ENCODE data around the gene TRAIP.

TRAIP gene

DNA sequence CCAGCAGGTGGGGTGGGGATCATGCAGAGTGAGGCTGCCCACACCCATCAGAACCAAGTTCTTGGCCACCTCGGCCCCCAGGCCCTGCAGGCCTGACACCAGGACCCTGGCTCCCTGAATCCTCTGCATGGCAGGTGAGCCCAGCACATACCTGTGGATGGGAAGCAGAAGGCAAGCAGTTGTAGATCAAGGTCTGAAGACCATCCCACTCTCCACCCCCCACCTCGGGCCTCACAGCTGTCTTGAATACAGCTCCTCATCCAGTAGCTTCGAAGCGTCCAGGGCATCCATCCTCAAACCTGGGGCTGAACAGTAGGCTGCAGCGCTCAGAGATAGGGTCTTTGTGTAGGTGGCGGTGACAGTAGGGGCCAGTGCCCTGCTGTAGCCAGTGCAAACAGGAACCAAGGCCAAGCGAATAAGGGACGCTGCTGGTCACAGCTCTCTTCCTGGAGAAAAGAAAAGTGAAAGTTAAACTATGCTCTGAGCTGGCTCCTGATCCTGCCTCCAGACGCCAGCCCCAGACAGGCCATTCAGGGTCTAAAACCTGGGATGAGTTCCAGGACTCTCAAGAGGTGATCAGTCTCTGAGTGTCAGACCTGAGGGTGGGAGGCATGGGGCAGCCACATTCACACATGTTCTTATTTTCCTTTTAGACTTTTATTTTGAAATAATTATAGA lies 42.7 kb downstream of the TRAIP start, which contains the start of gene UBA7:
Gene UBA7 (minus strand): TSS at position 457 of the 678 bp plus-strand sequence. CDS start 166 bp downstream, at position 291.
- DNase-seq, result peak; percentile 33

- no peak for DNase-seq
Observed at GRCh38 chr3:49812916-49813496, 43.4 kb downstream of the TRAIP start.

GRCh38 chr3:49807431-49808114 lies 48.8 kb downstream of the TRAIP start:
- DNase-seq, result no peak

- DNase-seq, result no peak
Observed at GRCh38 chr3:49806850-49807249, 49.5 kb downstream of the TRAIP start.

DNA sequence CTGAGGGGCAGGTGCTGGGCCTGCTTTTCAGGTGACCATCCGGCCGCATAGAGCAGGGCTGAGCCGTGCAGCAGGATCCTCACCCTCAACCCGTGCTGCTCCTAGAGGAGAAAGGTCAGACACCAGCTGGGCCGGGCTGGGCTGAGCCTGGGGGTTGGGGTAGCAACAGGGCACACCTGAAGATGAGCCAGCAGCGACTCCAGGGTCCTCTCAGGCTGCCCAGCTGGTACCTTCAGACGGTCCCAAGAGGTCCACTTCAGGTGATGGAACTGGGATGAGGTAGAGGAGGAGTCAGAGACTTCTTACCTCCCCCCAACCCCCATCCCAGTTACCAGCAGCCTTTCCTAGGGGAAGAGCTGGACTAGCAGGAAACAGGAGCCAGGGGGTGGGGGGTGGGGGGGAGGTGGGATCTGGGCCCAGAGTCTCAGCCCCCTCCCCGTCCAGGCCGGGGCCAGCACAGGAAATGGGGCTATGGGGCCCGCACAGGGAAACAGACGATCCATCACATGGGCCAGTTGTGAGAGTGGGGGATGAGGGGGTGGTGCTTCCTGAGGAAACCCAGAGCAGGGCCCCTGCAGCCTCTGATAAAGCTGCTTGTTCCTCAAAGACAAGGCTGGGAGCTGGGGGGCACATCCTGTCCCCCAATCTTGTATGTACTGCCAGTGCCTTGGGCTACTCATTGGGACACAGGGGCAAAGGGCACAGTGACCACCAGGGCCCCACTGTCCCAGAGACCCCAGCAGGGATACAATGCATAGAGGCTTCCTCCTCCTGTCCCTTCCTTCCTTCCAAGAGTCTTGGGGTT lies 50.3 kb downstream of the TRAIP start:
- no peak for DNase-seq

DNA sequence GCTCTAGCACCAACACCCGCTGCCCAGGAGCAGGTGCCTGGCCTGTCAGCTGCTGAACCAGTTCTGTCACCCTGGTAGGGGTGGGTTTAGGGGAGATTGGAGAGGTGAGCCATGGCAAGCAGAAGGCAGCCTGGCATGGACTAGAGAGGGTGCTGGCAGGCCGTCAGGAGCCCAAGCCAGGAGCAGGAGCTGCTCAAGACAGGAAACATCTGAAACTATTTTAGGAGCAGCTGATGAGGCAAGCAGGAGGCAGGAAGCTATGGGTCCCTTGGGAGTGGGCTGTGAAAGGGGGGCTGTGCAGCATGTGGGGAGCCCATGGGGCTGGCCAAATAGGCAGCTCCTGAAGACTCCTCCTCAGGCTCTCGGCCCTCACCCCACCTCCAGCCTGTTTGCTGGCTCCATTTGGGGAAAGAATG lies 51.0 kb downstream of the TRAIP start:
- no peak for DNase-seq

GRCh38 chr3:49804141-49805041 lies 52.0 kb downstream of the TRAIP start:
- DNase-seq, result no peak

DNA sequence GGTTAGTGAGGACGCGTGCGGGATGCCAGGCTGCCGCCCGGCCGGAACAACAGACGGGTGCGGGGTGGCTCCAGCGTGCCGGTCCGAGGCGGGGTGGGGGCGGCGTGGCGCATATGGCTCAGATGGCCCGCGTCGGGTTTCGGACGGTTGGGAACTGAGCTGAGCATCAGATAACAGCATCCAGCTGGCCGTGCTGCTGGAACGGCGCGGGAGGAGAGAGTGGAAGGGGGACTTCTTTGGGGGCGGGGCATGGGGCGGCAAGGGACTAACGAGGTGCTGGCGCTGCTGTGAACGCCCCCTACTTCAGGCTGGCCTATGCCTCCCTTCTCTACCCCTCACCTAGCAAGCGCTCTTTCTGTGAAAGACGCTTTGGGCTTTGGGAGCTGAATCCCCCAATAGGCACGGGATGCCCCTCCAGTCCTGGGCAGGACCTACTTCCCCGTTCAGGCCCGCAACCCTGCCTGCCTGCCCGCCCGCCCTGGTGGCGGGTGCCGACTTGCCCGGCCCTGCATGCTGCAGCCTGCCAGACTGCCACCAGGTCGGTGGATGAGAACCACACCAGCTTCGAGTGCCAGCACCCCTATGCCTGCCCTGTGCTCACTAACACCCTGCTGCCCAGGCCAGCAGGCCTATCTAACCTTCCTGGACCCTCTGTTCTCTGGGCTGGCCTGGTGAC lies 52.8 kb downstream of the TRAIP start:
- DNase-seq, result peak; percentile 59

DNA sequence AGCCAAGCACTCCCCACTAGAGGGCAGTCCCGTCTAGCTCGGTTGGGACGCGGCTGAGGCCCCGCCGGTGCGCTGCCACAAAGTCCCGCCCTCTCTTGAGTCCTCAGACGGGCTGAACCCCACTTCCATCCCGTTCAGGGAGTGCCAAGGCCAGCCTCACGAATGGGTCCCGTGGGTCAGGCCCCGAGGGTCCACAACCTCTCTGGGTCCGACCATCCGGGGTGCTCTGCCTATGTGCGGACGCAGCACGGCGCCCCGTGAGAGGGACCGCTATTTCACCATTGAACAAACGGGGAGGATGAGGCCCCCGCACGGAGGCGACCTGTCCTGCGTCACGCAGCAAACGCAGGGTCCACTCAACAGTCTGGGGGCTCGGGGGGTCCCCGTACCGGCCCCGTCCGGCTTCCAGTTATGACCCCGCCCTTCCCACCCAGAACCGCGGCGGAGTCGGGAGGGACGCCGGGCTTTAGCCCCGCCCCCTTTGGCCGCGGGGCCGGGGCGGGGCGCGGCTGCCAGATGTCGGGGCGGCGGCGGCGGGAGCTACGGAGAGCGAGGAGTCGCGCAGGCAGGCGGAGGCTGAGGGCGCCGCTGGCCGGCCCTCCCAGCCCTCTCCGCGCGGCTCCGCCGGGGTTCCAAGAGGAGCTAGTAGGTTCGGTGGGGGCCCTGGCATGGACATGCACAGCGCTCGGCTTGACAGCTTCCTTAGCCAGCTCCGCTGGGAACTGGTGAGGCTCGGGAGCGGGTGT lies 53.5 kb downstream of the TRAIP start, which contains the start of gene INKA1:
Gene INKA1 (plus strand): TSS at position 543 of the 746 bp plus-strand sequence. CDS start 132 bp downstream, at position 675.
- DNase-seq, result peak; percentile 89

- no peak for DNase-seq
Observed at GRCh38 chr3:49801160-49801559, 55.2 kb downstream of the TRAIP start.

- DNase-seq, result no peak
Observed at GRCh38 chr3:49799761-49800160, 56.6 kb downstream of the TRAIP start, which contains the start of gene CDHR4. Gene CDHR4 (minus strand): TSS chr3:49799873. CDS start chr3:49799812, 61 bp downstream.

DNA sequence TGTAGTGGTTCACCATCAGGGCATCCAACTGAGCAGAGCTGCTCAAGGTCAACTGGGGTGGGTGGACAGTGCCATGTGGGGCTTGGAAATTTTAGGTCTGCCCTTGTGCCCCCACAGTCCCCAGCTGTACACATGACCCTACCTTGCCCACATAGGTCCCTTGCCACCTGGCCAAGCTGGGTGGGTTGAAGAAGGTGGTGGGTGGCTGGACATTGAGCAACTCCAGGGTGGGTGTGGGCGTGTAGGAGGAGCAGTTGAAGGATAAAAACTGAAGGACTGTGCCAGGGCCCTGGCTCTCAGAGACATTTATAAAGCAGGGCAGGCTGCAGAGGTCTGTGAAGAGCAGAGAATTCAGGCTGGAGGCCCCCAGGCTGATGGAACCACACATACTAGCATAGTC lies 57.3 kb downstream of the TRAIP start:
- no peak for DNase-seq

DNA sequence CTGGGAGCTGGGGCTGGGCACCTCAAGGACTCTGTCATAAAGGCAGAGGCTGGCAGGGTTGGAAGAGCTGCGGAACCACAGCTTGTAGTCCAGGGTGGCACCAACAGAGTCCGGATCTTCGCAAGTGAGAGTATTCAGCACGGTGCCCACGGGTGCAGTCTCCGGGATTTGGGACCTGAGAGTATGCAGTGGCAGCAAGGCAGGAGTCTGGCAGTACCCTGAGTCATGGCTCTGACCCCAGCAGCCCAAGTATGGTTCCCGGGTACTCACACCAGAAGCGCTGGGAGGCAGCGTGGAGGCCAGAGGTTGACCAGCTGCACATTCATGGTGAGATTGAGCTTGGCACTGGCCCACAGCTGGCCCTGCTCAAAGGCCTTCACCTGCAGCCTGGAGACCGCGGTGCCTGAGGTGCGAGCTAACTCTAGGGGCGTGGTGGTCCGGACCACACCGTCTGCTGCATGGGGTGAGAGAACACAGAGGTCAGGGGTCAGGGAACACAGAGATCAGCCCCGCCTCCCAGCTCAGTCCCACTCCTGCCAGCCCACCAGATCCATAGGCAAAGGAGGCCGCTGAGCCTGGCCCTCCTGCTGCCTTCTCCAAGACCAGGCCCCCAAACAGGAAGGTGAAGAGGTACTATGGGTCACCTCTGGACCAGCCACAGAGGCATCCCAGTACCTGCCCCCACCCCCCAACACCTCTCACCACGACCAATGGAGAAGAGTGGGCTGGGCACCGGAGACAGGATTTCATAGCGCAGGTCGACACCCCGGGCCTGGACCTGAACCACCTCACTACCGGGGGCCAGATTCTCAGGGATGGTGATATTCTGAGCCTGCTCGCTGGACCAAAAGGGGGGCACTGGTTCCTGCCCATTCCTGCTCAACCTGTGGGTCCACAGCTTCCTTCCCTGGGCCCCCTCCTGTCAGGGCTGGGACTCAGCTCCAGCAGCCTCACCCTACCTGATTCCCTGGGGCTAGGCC lies 61.1 kb downstream of the TRAIP start:
- no peak for DNase-seq

DNA sequence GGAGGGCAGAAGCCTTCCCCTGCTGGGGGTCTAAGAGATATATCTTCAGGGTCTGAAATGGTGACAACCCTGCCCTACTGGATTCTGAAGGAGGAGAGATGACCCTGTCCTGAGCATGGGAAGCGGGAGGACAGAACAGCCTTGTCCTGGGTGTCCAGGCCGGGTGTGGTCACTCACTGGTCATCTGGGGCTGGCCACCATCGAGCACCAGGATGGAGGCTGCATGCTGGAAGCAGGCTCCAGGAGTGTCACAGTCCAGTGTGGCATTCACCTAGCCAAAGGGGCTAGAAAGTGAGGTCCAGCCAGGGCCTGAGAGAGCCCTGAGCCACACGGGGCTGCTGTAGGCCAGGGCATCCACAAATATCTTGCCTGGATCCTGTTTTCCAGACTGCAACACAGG lies 61.9 kb downstream of the TRAIP start:
- no peak for DNase-seq

- no peak for DNase-seq
Observed at GRCh38 chr3:49793486-49794085, 62.8 kb downstream of the TRAIP start.

- no peak for DNase-seq
Observed at GRCh38 chr3:49792371-49793150, 63.8 kb downstream of the TRAIP start.

DNA sequence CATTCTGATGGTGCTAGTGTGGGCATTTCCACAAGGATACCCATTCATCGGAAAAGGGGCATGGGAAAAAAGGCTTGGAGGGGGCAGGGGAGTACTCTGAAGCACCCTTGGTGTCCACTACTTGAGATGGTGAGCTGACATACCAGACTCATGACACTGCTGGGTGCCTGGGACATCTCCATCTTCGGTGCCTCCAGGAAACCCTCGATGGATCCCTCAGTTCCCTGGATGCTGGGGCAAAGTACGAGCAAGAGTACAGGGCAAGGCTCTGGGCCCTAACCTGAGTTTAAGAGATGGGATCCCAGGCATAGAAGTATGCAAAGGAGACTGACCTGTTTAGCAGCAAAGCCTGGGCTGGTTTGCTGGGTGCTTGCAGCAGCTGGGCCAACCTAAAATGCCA lies 64.8 kb downstream of the TRAIP start:
- DNase-seq, result no peak

Measured in activated naive CD4-positive, alpha-beta T cell treated with anti-CD3 and anti-CD28 coated beads, Interleukin-2, amount 50 U/mL, for 16 hours (primary cell).